Trophoblast cell (in vitro differentiated cells and primary cell): ENCODE data around the gene NUB1.

Experiments used
- DNase-seq, 2 donors: peaks; one replicate each; pipeline ENCODE4 v3.0.0-alpha.2; 2016
- H2AFZ ChIP-seq: 2 replicates; pipeline ENCODE4 v1.6.1; 2013; ENCODE audit warnings: low read length, moderate library complexity, mild to moderate bottlenecking; ENCODE audit not compliant: insufficient read depth, poor library complexity
- H2AK5ac ChIP-seq: 2 replicates; pipeline ENCODE4 v1.6.1; 2013; ENCODE audit warnings: mild to moderate bottlenecking, low read length
- H2BK120ac ChIP-seq: 2 replicates; pipeline ENCODE4 v1.6.1; 2013; ENCODE audit warnings: low read length, mild to moderate bottlenecking, moderate library complexity; ENCODE audit not compliant: insufficient read depth, poor library complexity
- H2BK12ac ChIP-seq: 2 replicates; pipeline ENCODE4 v1.6.1; 2013; ENCODE audit warnings: mild to moderate bottlenecking, low read length, moderate library complexity
- H2BK5ac ChIP-seq: 2 replicates; pipeline ENCODE4 v1.6.1; 2013; ENCODE audit warnings: low read length, low read depth, moderate library complexity, mild to moderate bottlenecking; ENCODE audit not compliant: poor library complexity
- H3K14ac ChIP-seq: 2 replicates; pipeline ENCODE4 v1.6.1; 2013; ENCODE audit warnings: mild to moderate bottlenecking, low read length
- H3K18ac ChIP-seq: 2 replicates; pipeline ENCODE4 v1.6.1; 2013; ENCODE audit warnings: mild to moderate bottlenecking, low read length
- H3K23ac ChIP-seq: 2 replicates; pipeline ENCODE4 v1.6.1; 2013; ENCODE audit warnings: low read length
- H3K27ac ChIP-seq: 2 replicates; pipeline ENCODE4 v1.5.1; 2013; ENCODE audit warnings: low read depth, mild to moderate bottlenecking, inconsistent platforms, low read length, moderate library complexity
- H3K27me3 ChIP-seq: 2 replicates; pipeline ENCODE4 v1.6.1; 2013; ENCODE audit warnings: inconsistent platforms, mild to moderate bottlenecking, low read length, moderate library complexity; ENCODE audit not compliant: insufficient read depth
- H3K36me3 ChIP-seq, 2 experiments: 1 replicate in 1 of 2; 2 replicates in 1 of 2; pipeline ENCODE4 v1.6.1; 2013; ENCODE audit warnings: low read length in 2 of 2, mild to moderate bottlenecking in 2 of 2, moderate library complexity in 1 of 2; ENCODE audit not compliant: insufficient read depth in 2 of 2, control insufficient read depth in 1 of 2
- H3K4ac ChIP-seq: 2 replicates; pipeline ENCODE4 v1.6.1; 2013; ENCODE audit warnings: low read depth, mild to moderate bottlenecking, low read length, moderate library complexity
- H3K4me1 ChIP-seq, 2 experiments: 1 replicate in 1 of 2; 2 replicates in 1 of 2; pipeline ENCODE4 v1.6.1; 2013; ENCODE audit warnings: low read length in 2 of 2, mild to moderate bottlenecking in 2 of 2, moderate library complexity in 1 of 2; ENCODE audit not compliant: insufficient read depth in 2 of 2, control insufficient read depth in 1 of 2
- H3K4me2 ChIP-seq: 2 replicates; pipeline ENCODE4 v1.6.1; 2013; ENCODE audit warnings: inconsistent platforms, mild to moderate bottlenecking, low read length, moderate library complexity
- H3K4me3 ChIP-seq: 2 replicates; pipeline ENCODE4 v1.5.1; 2013; ENCODE audit warnings: mild to moderate bottlenecking, low read depth, low read length, inconsistent platforms
- H3K79me1 ChIP-seq: one replicate; pipeline ENCODE4 v1.6.1; 2013; ENCODE audit warnings: low read length
- H3K79me2 ChIP-seq: 2 replicates; pipeline ENCODE4 v1.6.1; 2013; ENCODE audit warnings: low read length, mild to moderate bottlenecking; ENCODE audit not compliant: control insufficient read depth, insufficient read depth, poor library complexity
- H3K9ac ChIP-seq: 2 replicates; pipeline ENCODE4 v1.6.1; 2013; ENCODE audit warnings: mild to moderate bottlenecking, low read length
- H3K9me3 ChIP-seq: 2 replicates; pipeline ENCODE4 v1.6.1; 2013; ENCODE audit warnings: low read depth, mild to moderate bottlenecking, control low read depth, inconsistent platforms, low read length; ENCODE audit not compliant: insufficient read depth
- H4K12ac ChIP-seq: 2 replicates; pipeline ENCODE4 v1.6.1; 2013; ENCODE audit warnings: low read depth, mild to moderate bottlenecking, low read length, moderate library complexity
- H4K8ac ChIP-seq: 2 replicates; pipeline ENCODE4 v1.6.1; 2013; ENCODE audit warnings: low read depth, mild to moderate bottlenecking, low read length, moderate library complexity
- H4K91ac ChIP-seq: one replicate; pipeline ENCODE4 v1.6.1; 2013; ENCODE audit warnings: low read depth, mild to moderate bottlenecking, low read length, moderate library complexity
- WGBS: extraction: QIAGEN DNeasy Blood & Tissue Kit; methylation state at CpG from one replicate; pipeline ENCODE4 v1.1.7; 2013; ENCODE audit warnings: missing lambda C conversion rate; ENCODE audit not compliant: insufficient read length, insufficient coverage; ENCODE audit errors: extremely low coverage; 5-methylcytosine and 5-hydroxymethylcytosine counted together

NUB1 gene

DNA sequence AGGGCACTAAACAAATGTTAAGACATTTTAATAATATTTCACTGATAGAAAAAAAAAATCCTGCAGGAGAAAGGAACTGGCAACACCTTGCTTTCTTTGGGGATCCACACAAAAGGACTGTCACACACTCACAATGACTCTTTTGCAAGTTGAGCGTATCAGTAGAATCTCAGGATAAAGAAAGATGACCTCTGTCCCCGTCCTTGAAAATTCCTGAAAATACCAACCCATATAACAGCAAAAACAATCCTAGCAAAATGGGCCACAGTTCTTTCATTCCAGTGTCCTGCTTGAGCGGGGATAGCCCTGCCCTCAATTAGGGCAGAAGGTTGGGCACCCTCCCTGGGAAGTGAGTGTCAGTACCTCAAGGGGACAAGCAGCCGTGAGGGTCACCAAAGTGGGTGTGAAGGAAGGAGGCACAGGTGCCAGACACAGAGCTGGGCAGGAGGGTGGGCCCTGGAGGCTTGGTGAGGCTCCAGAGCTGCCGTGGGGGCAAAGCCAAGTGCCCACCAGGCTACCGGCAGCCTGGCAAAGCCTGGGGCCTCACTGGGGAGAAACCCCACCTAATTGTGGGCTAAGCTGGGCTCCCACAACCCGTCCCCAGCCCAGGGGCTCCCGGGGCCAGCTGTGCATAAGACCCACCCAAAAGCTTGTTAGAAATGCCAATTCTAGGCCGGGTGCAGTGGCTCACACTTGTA lies 65.4 kb downstream of the NUB1 start:
- WGBS = no CpG with 5 or more reads among the region's 9 CpGs
- Histone ChIP-seq H2BK120ac (no peak overlapping the region), H3K79me1 (peaks cover 11% of the 10 kb centered on the region), H3K27ac (no peak overlapping the region), H3K79me2 (peaks cover 12% of the 10 kb centered on the region), H3K4me3 (no peak overlapping the region), H3K9ac (no peak overlapping the region), H3K36me3 (peaks cover 0 to 4% of the 10 kb centered on the region in 2 experiments), H3K4me1 (peaks cover 20 to 24% of the 10 kb centered on the region in 2 experiments), H4K12ac (no peak overlapping the region), H2AK5ac (no peak overlapping the region), H3K14ac (no peak overlapping the region), H3K23ac (no peak overlapping the region), H3K18ac (no peak overlapping the region), H3K9me3 (no peaks in the 10 kb centered on the region), H3K27me3 (no peaks in the 10 kb centered on the region), H2BK12ac (no peak overlapping the region), H2BK5ac (no peak overlapping the region), H4K8ac (no peak overlapping the region), H3K4ac (no peak overlapping the region), H4K91ac (no peak overlapping the region), H3K4me2 (no peak overlapping the region), H2AFZ (no peak overlapping the region)
- DNase-seq = no peak

DNA sequence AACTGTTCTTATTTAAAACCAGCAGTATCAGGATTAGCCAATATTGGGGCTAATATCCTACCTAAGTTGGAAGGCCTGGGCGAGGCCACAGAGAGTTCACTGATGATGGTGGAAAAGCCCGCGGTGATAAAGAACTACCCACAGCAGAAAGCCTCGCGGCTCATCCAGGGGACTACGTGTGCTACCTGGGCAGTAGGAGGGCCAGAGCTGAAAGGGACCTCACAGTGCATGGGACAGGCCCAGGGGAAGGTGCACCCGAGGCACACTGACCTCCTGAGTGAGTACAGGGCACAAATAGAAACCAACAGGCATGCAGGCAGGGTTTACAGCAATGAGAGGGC lies 66.9 kb downstream of the NUB1 start:
- H3K27me3 ChIP-seq = no peaks in the 10 kb centered on the region
- peaks cover 0 to 4% of the 10 kb centered on the region in 2 experiments for H3K36me3 ChIP-seq
- H3K14ac ChIP-seq = no peak overlapping the region
- no peak overlapping the region for H3K18ac ChIP-seq
- H2AFZ ChIP-seq = peak overlapping the region; percentile 20
- peak overlapping the region; percentile 69 for H3K4me2 ChIP-seq
- no peak overlapping the region for H2BK5ac ChIP-seq
- no peak overlapping the region for H4K8ac ChIP-seq
- no peak overlapping the region for H4K12ac ChIP-seq
- H4K91ac ChIP-seq = no peak overlapping the region
- no peaks in the 10 kb centered on the region for H3K9me3 ChIP-seq
- H3K4me3 ChIP-seq = peak overlapping the region; percentile 29
- peaks cover 20 to 24% of the 10 kb centered on the region in 2 experiments for H3K4me1 ChIP-seq
- no peak overlapping the region for H2BK120ac ChIP-seq
- no peak overlapping the region for H2AK5ac ChIP-seq
- DNase-seq = no peak
- no peak overlapping the region for H3K23ac ChIP-seq
- peaks cover 11% of the 10 kb centered on the region for H3K79me1 ChIP-seq
- no peak overlapping the region for H3K27ac ChIP-seq
- H3K4ac ChIP-seq = no peak overlapping the region
- H2BK12ac ChIP-seq = no peak overlapping the region
- WGBS = no CpG with 5 or more reads among the region's 7 CpGs
- H3K9ac ChIP-seq = no peak overlapping the region
- peaks cover 12% of the 10 kb centered on the region for H3K79me2 ChIP-seq

DNA sequence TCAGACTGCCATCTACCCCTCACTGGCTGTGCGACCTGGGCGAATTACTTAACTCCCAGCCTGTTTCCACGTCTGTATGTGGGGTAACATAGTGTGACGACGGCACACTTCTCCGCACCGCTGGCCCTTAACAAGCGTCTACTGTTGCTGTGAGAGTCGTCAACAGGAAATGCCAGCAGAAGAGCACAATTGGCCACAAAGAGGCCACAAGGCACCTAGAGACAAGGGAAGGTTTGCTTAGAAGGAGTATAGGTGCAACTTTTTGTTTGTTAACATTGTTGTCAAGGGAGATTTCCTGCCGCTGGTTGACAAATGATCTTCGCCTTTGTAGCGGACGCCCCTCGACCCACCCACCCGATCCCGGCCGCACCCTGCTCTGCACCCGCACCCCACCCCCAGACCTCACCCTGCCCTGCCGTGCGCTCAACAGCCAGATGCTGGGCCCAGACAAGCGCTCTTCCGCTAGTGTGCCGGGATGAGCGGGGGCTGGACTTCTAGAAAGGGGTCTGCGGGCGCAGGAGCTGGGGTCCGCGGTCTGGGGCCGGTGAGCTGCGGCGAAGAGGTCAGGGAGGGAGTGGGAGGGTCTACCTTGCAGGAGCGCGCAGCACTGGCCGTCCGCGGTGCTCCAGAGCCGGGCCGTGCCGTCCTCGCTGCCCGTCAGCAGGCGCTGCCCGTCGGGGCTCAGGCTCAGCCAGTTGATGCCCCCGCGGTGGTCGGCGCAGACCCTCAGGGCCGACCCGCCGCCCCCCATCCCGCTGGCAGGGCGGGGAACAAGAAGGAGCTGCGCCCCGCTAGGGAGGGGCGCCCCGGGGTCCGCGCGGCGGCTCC lies 67.4 kb downstream of the NUB1 start:
- Histone ChIP-seq H3K14ac (peak overlapping the region; percentile 43), H2BK12ac (peak overlapping the region; percentile 56), H3K79me2 (peaks cover 12% of the 10 kb centered on the region), H4K8ac (peak overlapping the region; percentile 38), H3K23ac (no peak overlapping the region), H3K18ac (peak overlapping the region; percentile 74), H3K27me3 (no peaks in the 10 kb centered on the region), H2BK5ac (no peak overlapping the region), H4K91ac (peak overlapping the region; percentile 83), H3K9ac (peak overlapping the region; percentile 68), H3K4ac (peak overlapping the region; percentile 68), H3K79me1 (peaks cover 11% of the 10 kb centered on the region), H2AFZ (peak overlapping the region; percentile 31), H3K4me2 (peak overlapping the region; percentile 69), H3K27ac (no peak overlapping the region), H3K9me3 (no peaks in the 10 kb centered on the region), H2AK5ac (no peak overlapping the region), H2BK120ac (no peak overlapping the region), H3K4me3 (peak overlapping the region; percentile 79), H4K12ac (peak overlapping the region; percentile 17), H3K36me3 (peaks cover 0 to 4% of the 10 kb centered on the region in 2 experiments), H3K4me1 (peaks cover 20 to 24% of the 10 kb centered on the region in 2 experiments)
- WGBS = no CpG with 5 or more reads among the region's 61 CpGs
- DNase-seq = no peak

DNA sequence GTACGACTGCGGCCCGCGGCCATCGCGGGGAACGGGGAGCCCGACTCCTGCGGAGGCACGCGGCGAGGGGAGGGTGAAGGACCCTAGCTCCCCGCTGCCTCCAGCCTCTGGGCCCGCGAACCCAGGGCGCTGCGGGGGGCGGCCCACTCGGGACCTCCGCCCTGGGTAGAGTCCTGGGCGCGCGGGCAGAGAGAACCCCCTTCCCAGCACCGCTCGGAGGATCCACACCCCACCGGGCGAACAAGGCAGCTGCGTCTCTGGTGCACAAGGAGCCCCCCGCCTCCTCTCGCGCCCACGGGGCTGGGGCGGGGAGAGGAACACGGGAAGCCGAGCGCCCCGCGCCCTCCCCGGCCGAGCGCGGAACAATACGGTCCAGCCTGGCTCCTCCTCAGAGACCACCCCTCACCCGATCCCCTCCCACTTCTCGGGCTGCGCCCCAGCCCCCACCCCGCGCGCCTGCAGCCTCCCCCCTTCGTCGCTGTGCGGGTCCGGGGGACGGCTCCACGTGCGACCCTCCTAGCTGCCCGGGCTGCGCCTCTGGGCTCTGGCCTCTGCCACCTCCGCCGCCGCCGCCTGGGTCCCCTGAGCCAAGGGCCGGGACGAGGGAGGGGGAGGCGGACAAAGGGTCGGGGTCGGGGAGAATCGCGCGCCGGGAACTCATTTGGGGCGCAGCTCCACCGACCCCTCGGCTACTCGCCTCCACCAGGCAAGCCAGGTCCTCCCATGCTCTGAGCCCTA lies 68.2 kb downstream of the NUB1 start, which contains the start of gene WDR86:
Gene WDR86 (minus strand): TSS at position 372 of the 738 bp plus-strand sequence. CDS start 449 bp downstream, outside the sequence.
- no peak for DNase-seq
- H3K9me3 ChIP-seq = no peaks in the 10 kb centered on the region
- H3K27ac ChIP-seq = no peak within 1 kb of the TSS
- H2AK5ac ChIP-seq = no peak within 1 kb of the TSS
- H2BK120ac ChIP-seq = peak within 1 kb of the TSS; percentile 88
- peak within 1 kb of the TSS; percentile 92 for H2BK12ac ChIP-seq
- peaks cover 11% of the 10 kb centered on the region for H3K79me1 ChIP-seq
- H3K23ac ChIP-seq = no peak within 1 kb of the TSS
- peak within 1 kb of the TSS; percentile 74 for H3K18ac ChIP-seq
- peak within 1 kb of the TSS; percentile 80 for H2BK5ac ChIP-seq
- H3K14ac ChIP-seq = peak within 1 kb of the TSS; percentile 63
- H3K4ac ChIP-seq = peak within 1 kb of the TSS; percentile 84
- peaks cover 0 to 4% of the 10 kb centered on the region in 2 experiments for H3K36me3 ChIP-seq
- peaks cover 12% of the 10 kb centered on the region for H3K79me2 ChIP-seq
- peak within 1 kb of the TSS; percentile 69 for H3K4me2 ChIP-seq
- H3K9ac ChIP-seq = peak within 1 kb of the TSS; percentile 68
- H3K4me3 ChIP-seq = peak within 1 kb of the TSS; percentile 79
- peak within 1 kb of the TSS; percentile 96 for H2AFZ ChIP-seq
- peak within 1 kb of the TSS; percentile 83 for H4K91ac ChIP-seq
- H4K8ac ChIP-seq = peak within 1 kb of the TSS; percentile 86
- no CpG with 5 or more reads among the region's 75 CpGs for WGBS
- peak within 1 kb of the TSS; percentile 39 for H4K12ac ChIP-seq
- peaks cover 14 to 18% of the 10 kb centered on the region in 2 experiments for H3K4me1 ChIP-seq
- H3K27me3 ChIP-seq = no peaks in the 10 kb centered on the region
